K562 (cell line): ENCODE data around the gene XPR1. TPM values are rescaled to one million over a fixed set of nuclear protein-coding genes. Genes with fewer than 3 reads are reported as not detected.

ENCODE experiments used
- ATF2 ChIP-seq: sonication (generic); formaldehyde crosslinking; IDR thresholded peaks from 2 replicates; pipeline ENCODE4 v1.8.1; 2022; ENCODE audit warnings: missing genetic modification reagents
- BCOR ChIP-seq: fragments of 450-650 bp; IDR thresholded peaks from 2 replicates; pipeline ENCODE4 v1.6.1; 2016
- CEBPG ChIP-seq, 3 experiments: fragments of 200-800 bp in 1 of 3; sonication (Bioruptor generic) in 1 of 3; sonication (generic) in 1 of 3; formaldehyde crosslinking in 1 of 3; IDR thresholded peaks in 2 of 3; conservative IDR thresholded peaks in 1 of 3; 2 replicates each; pipeline versions ENCODE4 v1.6.1 to v1.8.0; 2016 to 2022; ENCODE audit warnings: missing compliant biosample characterization in 2 of 3, missing genetic modification characterization in 2 of 3, mild to moderate bottlenecking in 1 of 3, missing genetic modification reagents in 1 of 3
- CXXC5 ChIP-seq: fragments of 250-450 bp; sonication (Bioruptor Pico); IDR thresholded peaks from 2 replicates; pipeline ENCODE4 v1.8.0; 2022; ENCODE audit warnings: inconsistent platforms, mild to moderate bottlenecking, moderate library complexity
- FOXP4 ChIP-seq: sonication (generic); formaldehyde crosslinking; IDR thresholded peaks from 2 replicates; pipeline ENCODE4 v1.8.0; 2022; ENCODE audit warnings: mild to moderate bottlenecking, missing genetic modification reagents, borderline replicate concordance
- HLTF ChIP-seq: fragments of 450-650 bp; IDR thresholded peaks from 2 replicates; pipeline ENCODE4 v1.6.1; 2016
- JUND ChIP-seq, 2 experiments: IDR thresholded peaks; 2 replicates in 1 of 2; 3 replicates in 1 of 2; pipeline ENCODE4 v1.6.1; 2011; ENCODE audit warnings: borderline replicate concordance in 2 of 2, low read depth in 2 of 2, low read length in 2 of 2, improper control_type of control experiment in 1 of 2, missing biosample characterization in 1 of 2, missing genetic modification characterization in 1 of 2, missing genetic modification reagents in 1 of 2
- KDM1A ChIP-seq, 2 experiments: fragments of 450-650 bp; IDR thresholded peaks; 2 replicates each; pipeline ENCODE4 v1.6.1; 2016; ENCODE audit warnings: mild to moderate bottlenecking in 2 of 2
- MTA1 ChIP-seq: fragments of 450-650 bp; IDR thresholded peaks from 2 replicates; pipeline ENCODE4 v1.6.1; 2017; ENCODE audit warnings: borderline replicate concordance
- NBN ChIP-seq: fragments of 450-650 bp; IDR thresholded peaks from 2 replicates; pipeline ENCODE4 v1.6.1; 2016; ENCODE audit warnings: low read depth, mild to moderate bottlenecking
- PHB2 ChIP-seq: fragments of 450-650 bp; IDR thresholded peaks from 2 replicates; pipeline ENCODE4 v1.6.1; 2017; ENCODE audit warnings: low read depth
- PKNOX1 ChIP-seq: fragments of 450-650 bp; IDR thresholded peaks from 2 replicates; pipeline ENCODE4 v1.6.1; 2016
- PTBP1 ChIP-seq: fragments of 200-400 bp; formaldehyde crosslinking; IDR thresholded peaks from 2 replicates; pipeline ENCODE4 v1.6.1; 2017; ENCODE audit warnings: low read depth, low read length
- WHSC1 ChIP-seq: IDR thresholded peaks from one replicate; pipeline ENCODE4 v1.6.1; 2012; ENCODE audit warnings: low read length, control low read depth, inconsistent platforms
- ZNF175 ChIP-seq: fragments of 200-800 bp; sonication (Bioruptor generic); IDR thresholded peaks from 2 replicates; pipeline ENCODE4 v1.6.1; 2016; ENCODE audit warnings: low read depth, mild to moderate bottlenecking, missing genetic modification characterization, missing compliant biosample characterization
- ZNF316 ChIP-seq: fragments of 450-650 bp; IDR thresholded peaks from 2 replicates; pipeline ENCODE4 v1.6.1; 2016
- ZNF408 ChIP-seq: fragments of 250-450 bp; sonication (Bioruptor Pico); IDR thresholded peaks from 2 replicates; pipeline ENCODE4 v1.4.0; 2020; ENCODE audit warnings: low read depth, mild to moderate bottlenecking, moderate library complexity
- ZNF583 ChIP-seq: fragments of 250-450 bp; sonication (Bioruptor Pico); IDR thresholded peaks from 2 replicates; pipeline ENCODE4 v1.4.0; 2020
- ZNF644 ChIP-seq: fragments of 200-800 bp; sonication (Bioruptor generic); IDR thresholded peaks from 2 replicates; pipeline ENCODE4 v1.6.1; 2016; ENCODE audit warnings: low read depth, missing genetic modification characterization, missing compliant biosample characterization
- polyA plus RNA-seq, 8 experiments: library from polyadenylated mRNA; depleted of rRNA in 4 of 8; stranded (reverse) in 5 of 8; unstranded in 3 of 8; fragments of >200 nt; fragmentation: Nextera tagmentation in 2 of 8; fragmentation: Illumina TruSeq in 1 of 8; extraction: Ambion mirVana in 2 of 8; extraction: Trizol in 1 of 8; gene quantifications; 2 replicates each; pipeline versions ENCODE4 v1.2.1 to v1.2.3, GENCODE V29; 2011 to 2014; ENCODE audit warnings: inconsistent platforms in 1 of 8, missing spikeins in 1 of 8
- total RNA-seq, 7 experiments: library from RNA; depleted of rRNA in 6 of 7; stranded (reverse); fragments of >200 nt in 6 of 7; fragmentation: Illumina TruSeq in 2 of 7; extraction: Trizol in 2 of 7; gene quantifications; 2 replicates each; pipeline versions ENCODE4 v1.2.1 to v1.2.3, GENCODE V29; 2011 to 2021; ENCODE audit warnings: low replicate concordance in 1 of 7
- TF ChIP-seq, protein P1 (sequence below): fragments of 450-650 bp; formaldehyde crosslinking; conservative IDR thresholded peaks from 2 replicates; pipeline ENCODE4 v1.4.0; 2022; ENCODE audit warnings: mild to moderate bottlenecking, missing genetic modification characterization
- TF ChIP-seq, protein P2 (sequence below): sonication (generic); formaldehyde crosslinking; IDR thresholded peaks from 2 replicates; pipeline ENCODE4 v1.9.0; 2022; ENCODE audit warnings: mild to moderate bottlenecking, missing genetic modification reagents
- TF ChIP-seq, protein P3 (sequence below): fragments of 450-650 bp; conservative IDR thresholded peaks from 2 replicates; pipeline ENCODE4 v1.6.1; 2016; ENCODE audit warnings: missing genetic modification characterization, low read depth, mild to moderate bottlenecking, missing compliant biosample characterization, moderate library complexity

Gene XPR1
- total and polyA plus RNA-seq, 9 of the 15 experiments (the other 6 are each of a cell fraction or from before 2014, with no cell fraction given): 3.0 to 66.2 (median 38.6) TPM

GRCh38 chr1:180854456-180854855 is 222.6 kb downstream of the XPR1 start (continued):
- TF ChIP-seq CEBPG (CRISPR knock-in tag; IDR thresholded peaks at IDR 0.05) (no peak), CEBPG (tag; conservative IDR thresholded peaks at IDR 0.05 in 1 of 2, IDR thresholded peaks at IDR 0.05 in 1 of 2) (no peak), PKNOX1 (peak; percentile 63), KDM1A (IDR thresholded peaks at IDR 0.05) (peak; percentile 93 to 94), PTBP1 (no peak), JUND (IDR thresholded peaks at IDR 0.05; ENCODE audit: borderline replicate concordance, low read depth, low read length) (peak; percentile 58; the same call in 1 of the 2 replicates), JUND (tag; IDR thresholded peaks at IDR 0.05; ENCODE audit: borderline replicate concordance, low read depth, low read length) (peak; percentile 71; the same call in 1 of the 3 replicates), PHB2 (no peak), ZNF175 (no peak), FOXP4 (CRISPR knock-in tag) (no peak), ZNF583 (CRISPR knock-in tag) (no peak), ZNF316 (no peak), BCOR (no peak), MTA1 (peak; percentile 39; the same call in 1 of the 2 replicates), ZNF644 (tag) (no peak), CXXC5 (CRISPR knock-in tag) (0 out of 2 replicates have a peak, but pooled peaks have one; percentile 38), NBN (0 out of 2 replicates have a peak, but pooled peaks have one; percentile 28), ATF2 (CRISPR knock-in tag) (no peak), ZNF408 (no peak), WHSC1 (no peak), HLTF (no peak)
- TF ChIP-seq, protein P1, sequence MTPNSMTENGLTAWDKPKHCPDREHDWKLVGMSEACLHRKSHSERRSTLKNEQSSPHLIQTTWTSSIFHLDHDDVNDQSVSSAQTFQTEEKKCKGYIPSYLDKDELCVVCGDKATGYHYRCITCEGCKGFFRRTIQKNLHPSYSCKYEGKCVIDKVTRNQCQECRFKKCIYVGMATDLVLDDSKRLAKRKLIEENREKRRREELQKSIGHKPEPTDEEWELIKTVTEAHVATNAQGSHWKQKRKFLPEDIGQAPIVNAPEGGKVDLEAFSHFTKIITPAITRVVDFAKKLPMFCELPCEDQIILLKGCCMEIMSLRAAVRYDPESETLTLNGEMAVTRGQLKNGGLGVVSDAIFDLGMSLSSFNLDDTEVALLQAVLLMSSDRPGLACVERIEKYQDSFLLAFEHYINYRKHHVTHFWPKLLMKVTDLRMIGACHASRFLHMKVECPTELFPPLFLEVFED (CRISPR knock-in tag): no peak
- TF ChIP-seq, protein P2, sequence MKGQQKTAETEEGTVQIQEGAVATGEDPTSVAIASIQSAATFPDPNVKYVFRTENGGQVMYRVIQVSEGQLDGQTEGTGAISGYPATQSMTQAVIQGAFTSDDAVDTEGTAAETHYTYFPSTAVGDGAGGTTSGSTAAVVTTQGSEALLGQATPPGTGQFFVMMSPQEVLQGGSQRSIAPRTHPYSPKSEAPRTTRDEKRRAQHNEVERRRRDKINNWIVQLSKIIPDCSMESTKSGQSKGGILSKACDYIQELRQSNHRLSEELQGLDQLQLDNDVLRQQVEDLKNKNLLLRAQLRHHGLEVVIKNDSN (CRISPR knock-in tag): no peak
- TF ChIP-seq, protein P3, sequence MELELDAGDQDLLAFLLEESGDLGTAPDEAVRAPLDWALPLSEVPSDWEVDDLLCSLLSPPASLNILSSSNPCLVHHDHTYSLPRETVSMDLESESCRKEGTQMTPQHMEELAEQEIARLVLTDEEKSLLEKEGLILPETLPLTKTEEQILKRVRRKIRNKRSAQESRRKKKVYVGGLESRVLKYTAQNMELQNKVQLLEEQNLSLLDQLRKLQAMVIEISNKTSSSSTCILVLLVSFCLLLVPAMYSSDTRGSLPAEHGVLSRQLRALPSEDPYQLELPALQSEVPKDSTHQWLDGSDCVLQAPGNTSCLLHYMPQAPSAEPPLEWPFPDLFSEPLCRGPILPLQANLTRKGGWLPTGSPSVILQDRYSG (tag): no peak
